Upper lobe of left lung (tissue), 6 donors: Measurements from ENCODE around the gene COL27A1. TPM values are rescaled to one million over a fixed set of nuclear protein-coding genes. Genes with fewer than 3 reads are reported as not detected.

Experiments
- ATAC-seq, 2 donors: fragments of 200-7000 bp; cut with Tn5 transposase; one replicate each; pipeline ENCODE4 v1.9.1; 2022; ENCODE audit warnings: mild to moderate bottlenecking in 2 of 2, moderate library complexity in 2 of 2; ENCODE audit not compliant: low FRiP score in 2 of 2
- DNase-seq, 2 donors: peaks; one replicate each; pipeline ENCODE4 v3.0.0-alpha.2; 2019 to 2020
- H3K27ac ChIP-seq, 4 donors: fragments of 200-600 bp; sonication (generic); one replicate each; pipeline ENCODE4 v1.5.1; 2016 to 2019
- H3K27me3 ChIP-seq, 4 donors: fragments of 200-600 bp; sonication (generic); one replicate each; pipeline ENCODE4 v1.5.1; 2017 to 2019
- H3K36me3 ChIP-seq, 4 donors: fragments of 200-600 bp; sonication (generic); one replicate each; pipeline ENCODE4 v1.5.1; 2016 to 2019
- H3K4me1 ChIP-seq, 4 donors: fragments of 200-600 bp; sonication (generic); one replicate each; pipeline ENCODE4 v1.5.1; 2018 to 2019
- H3K4me3 ChIP-seq, 4 donors: fragments of 200-600 bp; sonication (generic); one replicate each; pipeline ENCODE4 v1.5.1; 2017 to 2019; ENCODE audit warnings: mild to moderate bottlenecking in 2 of 4, moderate library complexity in 1 of 4
- H3K9me3 ChIP-seq, 4 donors: fragments of 200-600 bp; sonication (generic); one replicate each; pipeline ENCODE4 v1.5.1; 2018 to 2019
- EP300 ChIP-seq, 4 donors: sonication (generic); formaldehyde crosslinking; IDR thresholded peaks; one replicate each; pipeline ENCODE4 v1.5.1; 2017; ENCODE audit warnings: antibody characterized with exemption in 4 of 4, control low read depth in 2 of 4
- POLR2A ChIP-seq, 4 donors: fragments of 450-650 bp; IDR thresholded peaks; one replicate each; pipeline ENCODE4 v1.5.1; 2016 to 2017; ENCODE audit warnings: antibody characterized with exemption in 4 of 4, mild to moderate bottlenecking in 2 of 4
- POLR2AphosphoS5 ChIP-seq, 2 donors: sonication (generic); formaldehyde crosslinking; IDR thresholded peaks; one replicate each; pipeline ENCODE4 v1.5.1; 2017; ENCODE audit warnings: antibody characterized with exemption in 2 of 2
- WGBS, 2 donors: methylation state at CpG; one replicate each; pipeline ENCODE4 v1.1.5; 2017 to 2018; 5-methylcytosine and 5-hydroxymethylcytosine counted together
- total RNA-seq, 6 donors: library from RNA; depleted of rRNA in 4 of 6; stranded (reverse); fragments of >200 nt in 4 of 6; gene quantifications; one replicate each; pipeline versions ENCODE4 v1.1.0 to v1.2.1, GENCODE V29; 2016 to 2021
- TF ChIP-seq, protein P1 (sequence below), 6 experiments: fragments of 450-650 bp in 4 of 6; fragments of 200-600 bp in 2 of 6; sonication (generic) in 2 of 6; IDR thresholded peaks; one replicate each; pipeline ENCODE4 v1.5.1; 2016 to 2019; ENCODE audit warnings: antibody characterized with exemption in 6 of 6
- donor health status: DM: no; HTN: no; CAD: no; lungs with moderate emphysema.
- donor health status: DM: no; HTN: yes; CAD: no; lungs with severe emphysema.

The COL27A1 gene
- total RNA-seq, 6 donors from 2014 or later = 4.0 to 55.5 (median 9.2) TPM

- Histone ChIP-seq H3K36me3 (no peaks in the 10 kb centered on the region), H3K9me3 (no peaks in the 10 kb centered on the region), H3K4me3 (no peak overlapping the region), H3K27ac (no peak overlapping the region), H3K27me3 (no peaks in the 10 kb centered on the region), H3K4me1 (peaks cover 0 to 4% (median 2%) of the 10 kb centered on the region in 4 donors)
- DNase-seq = peak in 1 of 2 donors; percentile 70
- no peak for ATAC-seq
- no peak for TF ChIP-seq POLR2A (IDR thresholded peaks at IDR 0.05)
- TF ChIP-seq, protein P1, sequence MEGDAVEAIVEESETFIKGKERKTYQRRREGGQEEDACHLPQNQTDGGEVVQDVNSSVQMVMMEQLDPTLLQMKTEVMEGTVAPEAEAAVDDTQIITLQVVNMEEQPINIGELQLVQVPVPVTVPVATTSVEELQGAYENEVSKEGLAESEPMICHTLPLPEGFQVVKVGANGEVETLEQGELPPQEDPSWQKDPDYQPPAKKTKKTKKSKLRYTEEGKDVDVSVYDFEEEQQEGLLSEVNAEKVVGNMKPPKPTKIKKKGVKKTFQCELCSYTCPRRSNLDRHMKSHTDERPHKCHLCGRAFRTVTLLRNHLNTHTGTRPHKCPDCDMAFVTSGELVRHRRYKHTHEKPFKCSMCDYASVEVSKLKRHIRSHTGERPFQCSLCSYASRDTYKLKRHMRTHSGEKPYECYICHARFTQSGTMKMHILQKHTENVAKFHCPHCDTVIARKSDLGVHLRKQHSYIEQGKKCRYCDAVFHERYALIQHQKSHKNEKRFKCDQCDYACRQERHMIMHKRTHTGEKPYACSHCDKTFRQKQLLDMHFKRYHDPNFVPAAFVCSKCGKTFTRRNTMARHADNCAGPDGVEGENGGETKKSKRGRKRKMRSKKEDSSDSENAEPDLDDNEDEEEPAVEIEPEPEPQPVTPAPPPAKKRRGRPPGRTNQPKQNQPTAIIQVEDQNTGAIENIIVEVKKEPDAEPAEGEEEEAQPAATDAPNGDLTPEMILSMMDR (IDR thresholded peaks at IDR 0.05) = no peak
- no peak for TF ChIP-seq POLR2AphosphoS5 (IDR thresholded peaks at IDR 0.05)
- no peak for TF ChIP-seq EP300 (IDR thresholded peaks at IDR 0.05)
- 84 to 100% methylated on average over 2 to 15 of the region's 15 CpGs for WGBS, 2 donors
Observed at GRCh38 chr9:114210691-114211276, 55.4 kb downstream of the COL27A1 start.

- H3K36me3 ChIP-seq = no peaks in the 10 kb centered on the region
- no peak overlapping the region for H3K4me3 ChIP-seq
- 87 to 97% methylated on average over 5 of the region's 5 CpGs for WGBS, 2 donors
- no peaks in the 10 kb centered on the region for H3K9me3 ChIP-seq
- peaks cover 0 to 7% (median 2%) of the 10 kb centered on the region in 4 donors for H3K4me1 ChIP-seq
- DNase-seq = no peak
- no peaks in the 10 kb centered on the region for H3K27me3 ChIP-seq
- ATAC-seq = no peak
- TF ChIP-seq POLR2A (IDR thresholded peaks at IDR 0.05) = no peak
- no peak for TF ChIP-seq EP300 (IDR thresholded peaks at IDR 0.05)
- no peak for TF ChIP-seq POLR2AphosphoS5 (IDR thresholded peaks at IDR 0.05)
- TF ChIP-seq, protein P1 (IDR thresholded peaks at IDR 0.05) = no peak
- no peak overlapping the region for H3K27ac ChIP-seq
Observed at GRCh38 chr9:114212826-114213225, 57.5 kb downstream of the COL27A1 start.

GRCh38 chr9:114213566-114213965 is 58.2 kb downstream of the COL27A1 start:
- TF ChIP-seq POLR2A (IDR thresholded peaks at IDR 0.05) = no peak
- TF ChIP-seq POLR2AphosphoS5 (IDR thresholded peaks at IDR 0.05) = no peak
- TF ChIP-seq, protein P1 (IDR thresholded peaks at IDR 0.05) = no peak
- TF ChIP-seq EP300 (IDR thresholded peaks at IDR 0.05) = no peak
- peaks cover 0 to 7% (median 2%) of the 10 kb centered on the region in 4 donors for H3K4me1 ChIP-seq
- no peaks in the 10 kb centered on the region for H3K27me3 ChIP-seq
- H3K4me3 ChIP-seq = no peak overlapping the region
- no peaks in the 10 kb centered on the region for H3K9me3 ChIP-seq
- WGBS, 2 donors = 91 to 95% methylated on average over 6 of the region's 6 CpGs
- H3K36me3 ChIP-seq = no peaks in the 10 kb centered on the region
- H3K27ac ChIP-seq = no peak overlapping the region
- ATAC-seq = no peak
- DNase-seq = no peak

DNA sequence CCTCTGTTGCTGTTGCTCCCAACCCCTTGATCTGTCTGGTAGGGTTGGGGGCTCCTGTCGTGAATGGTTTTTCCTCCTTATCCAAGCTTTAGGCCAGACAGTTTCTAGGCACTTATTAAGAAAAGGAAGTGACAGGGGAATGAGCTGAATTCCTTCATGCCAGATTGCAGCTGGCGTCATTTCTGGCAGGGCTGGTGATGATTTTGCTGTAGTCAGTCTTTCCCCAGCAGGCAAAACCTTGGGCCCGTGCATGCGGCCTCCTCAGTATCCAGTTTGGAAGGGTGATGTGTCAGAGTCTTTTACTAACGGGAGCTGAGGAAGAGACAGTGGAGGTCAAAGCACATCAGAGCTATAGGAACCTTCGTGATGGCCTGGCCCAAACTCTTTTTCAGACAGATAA is 58.8 kb downstream of the COL27A1 start:
- Histone ChIP-seq H3K4me1 (peaks cover 0 to 7% (median 2%) of the 10 kb centered on the region in 4 donors), H3K4me3 (no peak overlapping the region), H3K9me3 (no peaks in the 10 kb centered on the region), H3K36me3 (no peaks in the 10 kb centered on the region), H3K27me3 (no peaks in the 10 kb centered on the region), H3K27ac (no peak overlapping the region)
- no peak for TF ChIP-seq POLR2AphosphoS5 (IDR thresholded peaks at IDR 0.05)
- no peak for TF ChIP-seq EP300 (IDR thresholded peaks at IDR 0.05)
- TF ChIP-seq, protein P1 (IDR thresholded peaks at IDR 0.05) = no peak
- TF ChIP-seq POLR2A (IDR thresholded peaks at IDR 0.05) = no peak
- 70 to 72% methylated on average over 6 of the region's 6 CpGs for WGBS, 2 donors
- ATAC-seq (no peak), DNase-seq (no peak)
